Measurements from ENCODE around the gene NAALADL2.
A peak's percentile ranks its signal among the peaks of the same experiment; 100 is the strongest.

Gene NAALADL2

GRCh38 chr3:175737646-175738572 lies 878.8 kb downstream of the NAALADL2 start:
- H3K27ac ChIP-seq, result peak overlapping the region; percentile 65
- TF ChIP-seq CTCF (IDR thresholded peaks at IDR 0.05) (no peak), ZFX (IDR thresholded peaks at IDR 0.05; ENCODE audit: borderline replicate concordance) (no peak)

- H3K27ac ChIP-seq, result peak overlapping the region; percentile 8; the same call in 1 of the 2 replicates
- TF ChIP-seq CTCF (IDR thresholded peaks at IDR 0.05) (no peak), ZFX (IDR thresholded peaks at IDR 0.05; ENCODE audit: borderline replicate concordance) (no peak)
These were observed 882.8 kb downstream of the NAALADL2 start for GRCh38 chr3:175741951-175742350.

- no peak overlapping the region for H3K27ac ChIP-seq
- TF ChIP-seq CTCF (IDR thresholded peaks at IDR 0.05), result no peak
- no peak for TF ChIP-seq ZFX (IDR thresholded peaks at IDR 0.05; ENCODE audit: borderline replicate concordance)
These were observed 884.7 kb downstream of the NAALADL2 start for GRCh38 chr3:175743733-175744400.

DNA sequence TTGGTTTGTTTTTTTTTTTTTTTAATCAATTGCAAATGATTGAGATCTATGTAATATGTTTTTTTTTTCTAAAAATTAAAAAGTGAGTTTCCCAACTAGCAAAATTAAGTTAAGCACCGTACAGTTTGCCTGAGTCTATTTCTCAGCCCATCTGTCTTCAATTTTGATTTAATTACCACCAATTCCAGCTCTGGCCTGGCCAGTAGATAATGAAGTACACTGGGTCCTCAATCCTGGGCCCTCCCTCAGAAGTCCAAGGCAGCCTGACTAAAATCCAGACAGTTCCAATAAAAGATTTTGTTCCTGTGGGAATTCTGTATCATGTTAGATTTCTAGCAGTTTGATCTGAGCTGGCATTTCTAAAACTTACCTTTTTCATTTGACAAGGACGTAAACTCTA lies 887.2 kb downstream of the NAALADL2 start:
- TF ChIP-seq CTCF (IDR thresholded peaks at IDR 0.05), result no peak
- no peak for TF ChIP-seq ZFX (IDR thresholded peaks at IDR 0.05; ENCODE audit: borderline replicate concordance)
- no peak overlapping the region for H3K27ac ChIP-seq

- no peak overlapping the region for H3K27ac ChIP-seq
- TF ChIP-seq ZFX (IDR thresholded peaks at IDR 0.05; ENCODE audit: borderline replicate concordance), result no peak
- no peak for TF ChIP-seq CTCF (IDR thresholded peaks at IDR 0.05)
These were observed 889.1 kb downstream of the NAALADL2 start for GRCh38 chr3:175748087-175748730.

GRCh38 chr3:175749981-175750380 lies 890.8 kb downstream of the NAALADL2 start:
- H3K27ac ChIP-seq, result no peak overlapping the region
- TF ChIP-seq ZFX (IDR thresholded peaks at IDR 0.05; ENCODE audit: borderline replicate concordance), result no peak
- TF ChIP-seq CTCF (IDR thresholded peaks at IDR 0.05), result no peak
